Stromal cell of bone marrow (primary cell): ENCODE data around the gene GPR162.

Experiments used
- DNase-seq: peaks from one replicate; pipeline ENCODE4 v3.0.0-alpha.2; 2012; ENCODE audit warnings: low read depth

The GPR162 gene

GRCh38 chr12:6837370-6838060 lies 15.9 kb downstream of the GPR162 start:
- DNase-seq: no peak

GRCh38 chr12:6838854-6839253 lies 17.2 kb downstream of the GPR162 start:
- no peak for DNase-seq

- DNase-seq: no peak
Measured at GRCh38 chr12:6839482-6840201, 18.0 kb downstream of the GPR162 start.

- no peak for DNase-seq
Measured at GRCh38 chr12:6840330-6840729, 18.7 kb downstream of the GPR162 start.

- DNase-seq: no peak
Measured at GRCh38 chr12:6840761-6841515, 19.3 kb downstream of the GPR162 start, which contains the start of gene GNB3. Gene GNB3, plus strand, starts transcription at chr12:6840925. Its CDS starts 363 bp downstream, at chr12:6841288.

- no peak for DNase-seq
Measured at GRCh38 chr12:6842075-6842474, 20.5 kb downstream of the GPR162 start.

GRCh38 chr12:6843118-6843902 lies 21.7 kb downstream of the GPR162 start:
- no peak for DNase-seq

GRCh38 chr12:6845395-6845794 lies 23.8 kb downstream of the GPR162 start:
- DNase-seq: no peak

GRCh38 chr12:6846316-6846869 lies 24.8 kb downstream of the GPR162 start:
- no peak for DNase-seq

- DNase-seq: no peak
Measured at GRCh38 chr12:6847676-6848075, 26.1 kb downstream of the GPR162 start.

- DNase-seq: no peak
Measured at GRCh38 chr12:6849427-6849826, 27.8 kb downstream of the GPR162 start.

GRCh38 chr12:6849976-6850560 lies 28.4 kb downstream of the GPR162 start:
- no peak for DNase-seq

- DNase-seq: no peak
Measured at GRCh38 chr12:6850796-6851152, 29.2 kb downstream of the GPR162 start.

- DNase-seq: peak; percentile 98
Measured at GRCh38 chr12:6851153-6851920, 29.7 kb downstream of the GPR162 start, which contains the start of gene CDCA3. Gene CDCA3, minus strand, starts transcription at chr12:6851286. Its CDS starts 334 bp downstream, at chr12:6850952.

- DNase-seq: peak; percentile 100
Measured at GRCh38 chr12:6851921-6852650, 30.5 kb downstream of the GPR162 start, which contains the start of gene USP5. Gene USP5, plus strand, starts transcription at chr12:6852150. Its CDS starts 30 bp downstream, at chr12:6852180.

- DNase-seq: peak; percentile 83
Measured at GRCh38 chr12:6852651-6853354, 31.2 kb downstream of the GPR162 start.

GRCh38 chr12:6853626-6854025 lies 32.0 kb downstream of the GPR162 start:
- no peak for DNase-seq

GRCh38 chr12:6854036-6854435 lies 32.4 kb downstream of the GPR162 start:
- no peak for DNase-seq

- no peak for DNase-seq
Measured at GRCh38 chr12:6855322-6855721, 33.7 kb downstream of the GPR162 start.
